H1 (cell line): ENCODE data around the gene SPDYA. TPM values are rescaled to one million over a fixed set of nuclear protein-coding genes. Genes with fewer than 3 reads are reported as not detected.

ENCODE experiments used
- CTCF ChIA-PET: fragments of 300-600 bp; sonication (Branson Sonifier 250); formaldehyde crosslinking; loops from one replicate; lab custom pipeline; 2021; ENCODE audit not compliant: partially characterized antibody; lab: Charles Lee
- POLR2A ChIA-PET: fragments of 300-600 bp; sonication (Branson Sonifier 250); formaldehyde crosslinking; loops from one replicate; lab custom pipeline; 2021; ENCODE audit warnings: inconsistent platforms; ENCODE audit not compliant: partially characterized antibody; lab: Charles Lee
- DNase-seq, 2 experiments: peaks; one replicate each; pipeline versions ENCODE4 v3.0.0 to v3.0.0-alpha.2; 2010 to 2022; ENCODE audit warnings: low spot score in 2 of 2, low read depth in 1 of 2, mixed read lengths in 1 of 2
- FAIRE-seq: peaks from 2 replicates; lab custom pipeline; 2011; peaks lifted over from hg19 to GRCh38; lab: Jason Lieb, UNC
- H2AFZ ChIP-seq: 2 replicates; pipeline ENCODE4 v1.8.1; 2012; ENCODE audit warnings: low read length, inconsistent platforms
- H2AK5ac ChIP-seq: 2 replicates; pipeline ENCODE4 v1.6.1; 2013; ENCODE audit warnings: low read depth, low read length
- H2BK120ac ChIP-seq: replicated peaks from 2 replicates; pipeline ENCODE3; 2013; ENCODE audit warnings: low read depth, low read length, inconsistent platforms
- H2BK12ac ChIP-seq: 2 replicates; pipeline ENCODE4 v1.6.1; 2013; ENCODE audit warnings: low read depth, low read length
- H2BK15ac ChIP-seq: 2 replicates; pipeline ENCODE4 v1.6.1; 2013; ENCODE audit warnings: low read length
- H2BK20ac ChIP-seq: 2 replicates; pipeline ENCODE4 v1.6.1; 2013; ENCODE audit warnings: low read length
- H2BK5ac ChIP-seq: 2 replicates; pipeline ENCODE4 v1.6.1; 2013; ENCODE audit warnings: low read depth, low read length
- H3K14ac ChIP-seq: 2 replicates; pipeline ENCODE4 v1.6.1; 2013; ENCODE audit warnings: inconsistent platforms; ENCODE audit not compliant: insufficient read length
- H3K18ac ChIP-seq: 2 replicates; pipeline ENCODE4 v1.6.1; 2013; ENCODE audit warnings: low read length; ENCODE audit errors: extremely low read depth
- H3K23ac ChIP-seq: 2 replicates; pipeline ENCODE4 v1.6.1; 2013; ENCODE audit warnings: inconsistent platforms; ENCODE audit not compliant: insufficient read length
- H3K23me2 ChIP-seq: 2 replicates; pipeline ENCODE4 v1.6.1; 2013; ENCODE audit warnings: low read depth, low read length
- H3K27ac ChIP-seq: 2 replicates; pipeline ENCODE4 v1.6.1; 2011; ENCODE audit warnings: low read depth, low read length, inconsistent platforms
- H3K27me3 ChIP-seq, 4 experiments: replicated peaks in 1 of 4; 1 replicate in 1 of 4; 2 replicates in 3 of 4; pipeline versions ENCODE4 v1.6.1 to v1.8.1; 2011 to 2013; ENCODE audit warnings: low read length in 3 of 4, mild to moderate bottlenecking in 3 of 4, inconsistent platforms in 2 of 4, mixed read lengths in 2 of 4, moderate library complexity in 1 of 4; ENCODE audit not compliant: control insufficient read depth in 3 of 4, insufficient read depth in 3 of 4; ENCODE audit errors: extremely low read depth in 1 of 4
- H3K36me3 ChIP-seq, 4 experiments: 2 replicates each; pipeline versions ENCODE4 v1.6.1 to v1.8.1; 2011 to 2013; ENCODE audit warnings: mild to moderate bottlenecking in 4 of 4, low read length in 3 of 4, moderate library complexity in 2 of 4, control low read depth in 1 of 4, inconsistent platforms in 1 of 4; ENCODE audit not compliant: insufficient read depth in 4 of 4, control insufficient read depth in 2 of 4
- H3K4ac ChIP-seq: replicated peaks from 2 replicates; pipeline ENCODE3; 2013; ENCODE audit warnings: low read length, low read depth, mixed read lengths, inconsistent platforms; ENCODE audit not compliant: insufficient read length
- H3K4me1 ChIP-seq, 4 experiments: replicated peaks in 1 of 4; 1 replicate in 1 of 4; 2 replicates in 3 of 4; pipeline versions ENCODE4 v1.6.1 to v1.8.1; 2011 to 2013; ENCODE audit warnings: low read length in 3 of 4, inconsistent platforms in 2 of 4, mixed read lengths in 1 of 4; ENCODE audit not compliant: insufficient read depth in 4 of 4, control insufficient read depth in 3 of 4
- H3K4me2 ChIP-seq, 2 experiments: 2 replicates each; pipeline versions ENCODE4 v1.6.1 to v1.8.1; 2011 to 2013; ENCODE audit warnings: low read depth in 2 of 2, low read length in 2 of 2, control low read depth in 1 of 2, inconsistent platforms in 1 of 2, mild to moderate bottlenecking in 1 of 2; ENCODE audit not compliant: insufficient read depth in 1 of 2
- H3K4me3 ChIP-seq, 4 experiments: fragments of 200-600, 300-600 bp in 1 of 4; sonication (generic), shearing (Covaris generic), sonication (Bioruptor Twin) in 1 of 4; 2 replicates each; pipeline versions ENCODE4 v1.5.1 to v1.8.1; 2011 to 2016; ENCODE audit warnings: low read length in 4 of 4, low read depth in 3 of 4, control low read depth in 2 of 4, inconsistent platforms in 2 of 4, mild to moderate bottlenecking in 2 of 4, mixed read lengths in 1 of 4, moderate library complexity in 1 of 4; ENCODE audit not compliant: insufficient read depth in 2 of 4; ENCODE audit errors: extremely low read depth in 1 of 4
- H3K56ac ChIP-seq: replicated peaks from 2 replicates; pipeline ENCODE3; 2013; ENCODE audit warnings: low read depth, mild to moderate bottlenecking, mixed read lengths, low read length, inconsistent platforms; ENCODE audit not compliant: insufficient read length
- H3K79me1 ChIP-seq: 2 replicates; pipeline ENCODE4 v1.6.1; 2013; ENCODE audit warnings: low read depth, low read length, control low read depth
- H3K79me2 ChIP-seq, 2 experiments: 2 replicates each; pipeline versions ENCODE4 v1.6.1 to v1.8.1; 2012 to 2013; ENCODE audit warnings: low read length in 2 of 2, mild to moderate bottlenecking in 2 of 2, inconsistent platforms in 1 of 2; ENCODE audit not compliant: insufficient read depth in 2 of 2, control insufficient read depth in 1 of 2
- H3K9ac ChIP-seq, 4 experiments: replicated peaks in 1 of 4; 1 replicate in 1 of 4; 2 replicates in 3 of 4; pipeline versions ENCODE4 v1.6.1 to v1.8.1; 2011 to 2013; ENCODE audit warnings: low read depth in 3 of 4, low read length in 3 of 4, control low read depth in 2 of 4, mild to moderate bottlenecking in 2 of 4, moderate library complexity in 2 of 4, inconsistent platforms in 1 of 4; ENCODE audit errors: extremely low read depth in 1 of 4
- H3K9me3 ChIP-seq, 2 experiments: 2 replicates each; pipeline versions ENCODE4 v1.6.1 to v1.8.1; 2012 to 2013; ENCODE audit warnings: mild to moderate bottlenecking in 2 of 2, moderate library complexity in 2 of 2, control low read depth in 1 of 2, inconsistent platforms in 1 of 2, low read depth in 1 of 2, low read length in 1 of 2, mixed read lengths in 1 of 2; ENCODE audit not compliant: insufficient read depth in 2 of 2
- H4K20me1 ChIP-seq, 2 experiments: replicated peaks in 1 of 2; 2 replicates each; pipeline versions ENCODE3 to v1.8.1; 2011 to 2013; ENCODE audit warnings: inconsistent platforms in 2 of 2, low read length in 2 of 2, mild to moderate bottlenecking in 1 of 2; ENCODE audit not compliant: insufficient read depth in 2 of 2, control insufficient read depth in 1 of 2
- H4K5ac ChIP-seq: 2 replicates; pipeline ENCODE4 v1.6.1; 2013; ENCODE audit warnings: low read length, low read depth, mixed read lengths, inconsistent platforms; ENCODE audit not compliant: insufficient read length
- H4K8ac ChIP-seq: 2 replicates; pipeline ENCODE4 v1.8.0; 2013; ENCODE audit warnings: mild to moderate bottlenecking, moderate library complexity, low read length, inconsistent platforms; ENCODE audit not compliant: insufficient read depth; ENCODE audit errors: extremely low read depth
- H4K91ac ChIP-seq: replicated peaks from 2 replicates; pipeline ENCODE3; 2013; ENCODE audit warnings: low read length, mixed read lengths, inconsistent platforms; ENCODE audit not compliant: insufficient read length
- CBX5 ChIP-seq: fragments of 300-800, 300-1000 bp; sonication (generic); IDR thresholded peaks from 2 replicates; pipeline ENCODE4 v1.7.1; 2016; ENCODE audit warnings: antibody characterized with exemption, low read length, low read depth
- CTBP2 ChIP-seq: IDR thresholded peaks from 2 replicates; pipeline ENCODE4 v1.7.0; 2011; ENCODE audit warnings: borderline replicate concordance, mild to moderate bottlenecking, moderate library complexity, mixed read lengths, low read length; ENCODE audit not compliant: insufficient read depth, insufficient read length
- GTF2F1 ChIP-seq: IDR thresholded peaks from 2 replicates; pipeline ENCODE4 v1.6.1; 2012; ENCODE audit warnings: low read depth, low read length, improper control_type of control experiment, borderline replicate concordance
- HDAC2 ChIP-seq, 2 experiments: fragments of 300-600 bp in 1 of 2; sonication (generic) in 1 of 2; IDR thresholded peaks; 2 replicates each; pipeline ENCODE4 v1.6.1; 2011 to 2012; ENCODE audit warnings: low read depth in 2 of 2, low read length in 2 of 2, mild to moderate bottlenecking in 2 of 2, moderate library complexity in 2 of 2, borderline replicate concordance in 1 of 2, inconsistent platforms in 1 of 2
- RAD21 ChIP-seq, 2 experiments: IDR thresholded peaks in 1 of 2; conservative IDR thresholded peaks in 1 of 2; 2 replicates each; pipeline ENCODE4 v1.6.1; 2011; ENCODE audit warnings: low read depth in 2 of 2, low read length in 2 of 2, improper control_type of control experiment in 1 of 2, inconsistent platforms in 1 of 2, mild to moderate bottlenecking in 1 of 2, moderate library complexity in 1 of 2
- SRF ChIP-seq: IDR thresholded peaks from 2 replicates; pipeline ENCODE4 v1.6.1; 2011; ENCODE audit warnings: mild to moderate bottlenecking, low read depth, low read length, moderate library complexity
- ZNF274 ChIP-seq: IDR thresholded peaks from 2 replicates; pipeline ENCODE4 v1.7.0; 2012; ENCODE audit warnings: low read length, borderline replicate concordance; ENCODE audit errors: extremely low read depth
- WGBS, 2 experiments: shearing (Covaris generic) in 1 of 2; methylation state at CpG; one replicate each; pipeline versions ENCODE4 v1.1.6 to v1.1.7; 2013 to 2015; ENCODE audit warnings: low lambda C conversion rate in 2 of 2, mixed read lengths in 2 of 2, inconsistent platforms in 1 of 2, low coverage in 1 of 2, missing lambda C conversion rate in 1 of 2; ENCODE audit not compliant: insufficient replicate concordance in 2 of 2, insufficient coverage in 1 of 2, insufficient read length in 1 of 2; ENCODE audit errors: extremely low coverage in 1 of 2, missing lambda C conversion rate in 1 of 2; 5-methylcytosine and 5-hydroxymethylcytosine counted together
- polyA plus RNA-seq, 7 experiments: library from polyadenylated mRNA; depleted of rRNA in 3 of 7; stranded (reverse) in 5 of 7; unstranded in 2 of 7; fragments of >200 nt in 5 of 7; fragments of 200-250 nt in 2 of 7; gene quantifications; 1 replicate in 5 of 7; 2 replicates in 1 of 7; 4 replicates in 1 of 7; pipeline versions ENCODE4 v1.2.1 to v1.2.3, GENCODE V29; 2011 to 2013; ENCODE audit warnings: missing spikeins in 2 of 7, mixed read lengths in 2 of 7
- total RNA-seq: library from RNA; stranded (reverse); fragmentation: NEBNext Ultra II Directional; extraction: Animal tissue kit (Norgen Biotek cat#: 25700); gene quantifications from 2 replicates; pipeline ENCODE4 v1.2.1, GENCODE V29; 2021
- TF ChIP-seq, protein P1 (sequence below): IDR thresholded peaks from 2 replicates; pipeline ENCODE4 v1.6.1; 2011; ENCODE audit warnings: low read depth, mild to moderate bottlenecking, low read length; ENCODE audit not compliant: insufficient read depth

SPDYA gene
- total and polyA plus RNA-seq, 2 of the 8 experiments (the other 6 are each of a cell fraction or from before 2014, with no cell fraction given), result 0.12 to 0.35 TPM

DNA sequence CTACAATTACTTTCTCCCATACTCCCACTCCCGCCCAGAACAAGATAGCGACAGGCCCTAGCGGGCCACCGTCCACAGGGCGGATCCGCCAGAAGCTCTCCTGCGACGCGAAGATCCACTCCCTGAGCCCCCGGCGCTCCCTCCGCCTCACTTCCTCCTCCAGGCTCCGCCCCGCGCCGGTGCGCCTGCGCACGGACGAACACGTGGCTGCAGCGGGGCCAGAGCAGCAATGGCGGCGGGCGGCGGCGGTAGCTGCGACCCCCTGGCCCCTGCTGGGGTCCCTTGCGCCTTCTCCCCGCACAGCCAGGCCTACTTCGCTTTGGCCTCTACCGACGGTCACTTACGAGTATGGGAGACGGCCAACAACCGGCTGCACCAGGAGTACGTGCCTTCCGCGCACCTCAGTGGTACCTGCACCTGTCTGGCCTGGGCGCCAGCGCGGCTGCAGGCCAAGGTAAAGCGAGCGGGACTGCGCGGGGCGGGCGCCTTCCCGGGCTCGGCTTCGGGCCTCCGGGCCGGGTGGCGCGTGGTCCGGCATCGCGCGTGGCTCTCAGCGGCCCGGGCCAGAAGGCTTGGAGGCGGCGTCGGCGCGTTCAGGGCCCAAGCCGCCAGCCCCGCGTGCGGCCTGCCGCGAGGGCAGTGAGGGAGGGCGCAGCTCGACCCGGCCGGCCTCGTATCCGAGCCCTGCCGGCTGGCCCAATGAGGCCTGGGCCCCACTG is 84.0 kb downstream of the SPDYA start, which contains the start of gene WDR43:
WDR43 (plus strand) TSS at position 198 of the 719 bp plus-strand sequence; CDS start at position 230, 32 bp downstream.
- Histone ChIP-seq H4K8ac (peak within 1 kb of the TSS; percentile 100), H2BK5ac (peak within 1 kb of the TSS; percentile 99), H3K56ac (peak within 1 kb of the TSS; percentile 93), H3K36me3 (no peaks in the 10 kb centered on the region; a peak in 1 of 8 replicates), H3K9ac (peak within 1 kb of the TSS; percentile 99 to 100 (median 100)), H3K27ac (peak within 1 kb of the TSS; percentile 97), H3K23ac (no peak within 1 kb of the TSS), H3K4ac (peak within 1 kb of the TSS; percentile 100), H4K91ac (peak within 1 kb of the TSS; percentile 99), H3K23me2 (0 out of 2 replicates have a peak, but pooled peaks cover 2% of the 10 kb centered on the region), H2BK20ac (no peak within 1 kb of the TSS), H3K4me1 (peaks cover 0 to 3% (median 3%) of the 10 kb centered on the region in 4 experiments; a peak in 4 of 7 replicates), H3K79me2 (peaks cover 51% of the 10 kb centered on the region in 2 experiments), H3K4me2 (peak within 1 kb of the TSS; percentile 73 to 93), H3K79me1 (no peaks in the 10 kb centered on the region), H3K14ac (peak within 1 kb of the TSS; percentile 100), H3K4me3 (peak within 1 kb of the TSS; percentile 94 to 99 (median 96)), H3K27me3 (no peaks in the 10 kb centered on the region; a peak in 1 of 7 replicates), H4K20me1 (peaks cover 15 to 34% of the 10 kb centered on the region in 2 experiments), H4K5ac (peak within 1 kb of the TSS; percentile 96), H2AK5ac (peak within 1 kb of the TSS; percentile 99; the same call in 1 of the 2 replicates), H3K9me3 (no peaks in the 10 kb centered on the region), H2BK12ac (no peak within 1 kb of the TSS), H2AFZ (no peak within 1 kb of the TSS), H2BK120ac (no peak within 1 kb of the TSS), H2BK15ac (no peak within 1 kb of the TSS), H3K18ac (peak within 1 kb of the TSS; percentile 100)
- ChIA-PET CTCF (no interaction called here), POLR2A (interaction anchor here (0.6 to 6.1 kb wide), 23 partner anchors 9 to 315 kb away, joined by 3 to 63 read pairs (median 5); partner anchors contain the start of genes SPDYA and TRMT61B)
- DNase-seq, result peak; percentile 96 to 97
- 1% methylated on average over 53 of the region's 79 CpGs; no CpG with 5 or more reads in 1 of the 2 experiments for WGBS, 2 experiments
- no peak for FAIRE-seq
- TF ChIP-seq RAD21 (IDR thresholded peaks at IDR 0.05 in 1 of 2, conservative IDR thresholded peaks at IDR 0.05 in 1 of 2; ENCODE audit: low read depth in 2 of 2, low read length in 2 of 2) (no peak), ZNF274 (no peak), CTBP2 (no peak), HDAC2 (IDR thresholded peaks at IDR 0.05; ENCODE audit: borderline replicate concordance in 1 of 2, low read depth in 2 of 2, low read length in 2 of 2) (no peak; a peak in 1 of 4 replicates), SRF (0 out of 2 replicates have a peak, but pooled peaks have one; percentile 4), CBX5 (no peak), GTF2F1 (no peak)
- TF ChIP-seq, protein P1, sequence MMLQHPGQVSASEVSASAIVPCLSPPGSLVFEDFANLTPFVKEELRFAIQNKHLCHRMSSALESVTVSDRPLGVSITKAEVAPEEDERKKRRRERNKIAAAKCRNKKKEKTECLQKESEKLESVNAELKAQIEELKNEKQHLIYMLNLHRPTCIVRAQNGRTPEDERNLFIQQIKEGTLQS, result peak; percentile 78
